ENCODE measurements around the gene CLTC.

DNA sequence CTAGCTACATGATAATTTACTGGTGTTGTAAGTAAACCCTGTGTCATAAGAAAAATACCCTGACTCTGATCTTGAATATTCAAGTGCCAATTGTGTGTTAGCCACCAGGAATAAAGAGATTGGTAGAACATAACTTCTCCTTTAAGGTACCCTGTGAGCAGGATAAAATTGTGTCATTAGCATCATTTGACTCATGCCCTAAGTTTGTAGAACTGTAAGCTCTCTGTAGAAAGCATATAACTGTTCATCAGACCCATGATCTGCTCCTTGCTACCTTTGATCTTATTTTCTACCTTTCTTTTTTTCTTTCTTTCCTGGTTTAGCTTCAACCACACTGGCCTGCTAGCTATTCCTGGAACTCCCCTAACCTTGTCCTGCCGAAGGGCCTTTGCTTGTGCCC lies 51.7 kb downstream of the CLTC start:
- TF ChIP-seq, protein P1, sequence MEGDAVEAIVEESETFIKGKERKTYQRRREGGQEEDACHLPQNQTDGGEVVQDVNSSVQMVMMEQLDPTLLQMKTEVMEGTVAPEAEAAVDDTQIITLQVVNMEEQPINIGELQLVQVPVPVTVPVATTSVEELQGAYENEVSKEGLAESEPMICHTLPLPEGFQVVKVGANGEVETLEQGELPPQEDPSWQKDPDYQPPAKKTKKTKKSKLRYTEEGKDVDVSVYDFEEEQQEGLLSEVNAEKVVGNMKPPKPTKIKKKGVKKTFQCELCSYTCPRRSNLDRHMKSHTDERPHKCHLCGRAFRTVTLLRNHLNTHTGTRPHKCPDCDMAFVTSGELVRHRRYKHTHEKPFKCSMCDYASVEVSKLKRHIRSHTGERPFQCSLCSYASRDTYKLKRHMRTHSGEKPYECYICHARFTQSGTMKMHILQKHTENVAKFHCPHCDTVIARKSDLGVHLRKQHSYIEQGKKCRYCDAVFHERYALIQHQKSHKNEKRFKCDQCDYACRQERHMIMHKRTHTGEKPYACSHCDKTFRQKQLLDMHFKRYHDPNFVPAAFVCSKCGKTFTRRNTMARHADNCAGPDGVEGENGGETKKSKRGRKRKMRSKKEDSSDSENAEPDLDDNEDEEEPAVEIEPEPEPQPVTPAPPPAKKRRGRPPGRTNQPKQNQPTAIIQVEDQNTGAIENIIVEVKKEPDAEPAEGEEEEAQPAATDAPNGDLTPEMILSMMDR (conservative IDR thresholded peaks at IDR 0.05; ENCODE audit: low read length): no peak
- TF ChIP-seq EZH2phosphoT487 (IDR thresholded peaks at IDR 0.05; ENCODE audit: borderline replicate concordance): no peak

Data from Loucy (cell line).